ENCODE results near the gene MRPS27. TPM values are rescaled to one million over a fixed set of nuclear protein-coding genes. Genes with fewer than 3 reads are reported as not detected.

Gene MRPS27
- total and polyA plus RNA-seq, 8 donors: 14.8 to 43.3 (median 23.1) TPM

- 93 to 98% (median 97%) methylated on average over 5 of the region's 5 CpGs for WGBS, 5 donors
- H3K9me3 ChIP-seq: no peaks in the 10 kb centered on the region
- H3K4me1 ChIP-seq: peaks cover 0 to 53% (median 24%) of the 10 kb centered on the region in 4 donors
- H3K36me3 ChIP-seq: peaks cover 0 to 3% (median 0%) of the 10 kb centered on the region in 4 donors
- DNase-seq: no peak
- intact Hi-C loops (cut with DNase I; ENCODE audit: low total_unique reads): no loop called here
- no peaks in the 10 kb centered on the region for H3K27me3 ChIP-seq
- TF ChIP-seq EP300 (IDR thresholded peaks at IDR 0.05) (no peak), POLR2A (IDR thresholded peaks at IDR 0.05) (no peak), POLR2AphosphoS5 (IDR thresholded peaks at IDR 0.05) (no peak)
- TF ChIP-seq, protein P1, sequence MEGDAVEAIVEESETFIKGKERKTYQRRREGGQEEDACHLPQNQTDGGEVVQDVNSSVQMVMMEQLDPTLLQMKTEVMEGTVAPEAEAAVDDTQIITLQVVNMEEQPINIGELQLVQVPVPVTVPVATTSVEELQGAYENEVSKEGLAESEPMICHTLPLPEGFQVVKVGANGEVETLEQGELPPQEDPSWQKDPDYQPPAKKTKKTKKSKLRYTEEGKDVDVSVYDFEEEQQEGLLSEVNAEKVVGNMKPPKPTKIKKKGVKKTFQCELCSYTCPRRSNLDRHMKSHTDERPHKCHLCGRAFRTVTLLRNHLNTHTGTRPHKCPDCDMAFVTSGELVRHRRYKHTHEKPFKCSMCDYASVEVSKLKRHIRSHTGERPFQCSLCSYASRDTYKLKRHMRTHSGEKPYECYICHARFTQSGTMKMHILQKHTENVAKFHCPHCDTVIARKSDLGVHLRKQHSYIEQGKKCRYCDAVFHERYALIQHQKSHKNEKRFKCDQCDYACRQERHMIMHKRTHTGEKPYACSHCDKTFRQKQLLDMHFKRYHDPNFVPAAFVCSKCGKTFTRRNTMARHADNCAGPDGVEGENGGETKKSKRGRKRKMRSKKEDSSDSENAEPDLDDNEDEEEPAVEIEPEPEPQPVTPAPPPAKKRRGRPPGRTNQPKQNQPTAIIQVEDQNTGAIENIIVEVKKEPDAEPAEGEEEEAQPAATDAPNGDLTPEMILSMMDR (IDR thresholded peaks at IDR 0.05): no peak
- H3K27ac ChIP-seq: no peak overlapping the region
- H3K4me3 ChIP-seq: no peak overlapping the region
Measured at GRCh38 chr5:72252574-72253155, 67.4 kb downstream of the MRPS27 start.

DNA sequence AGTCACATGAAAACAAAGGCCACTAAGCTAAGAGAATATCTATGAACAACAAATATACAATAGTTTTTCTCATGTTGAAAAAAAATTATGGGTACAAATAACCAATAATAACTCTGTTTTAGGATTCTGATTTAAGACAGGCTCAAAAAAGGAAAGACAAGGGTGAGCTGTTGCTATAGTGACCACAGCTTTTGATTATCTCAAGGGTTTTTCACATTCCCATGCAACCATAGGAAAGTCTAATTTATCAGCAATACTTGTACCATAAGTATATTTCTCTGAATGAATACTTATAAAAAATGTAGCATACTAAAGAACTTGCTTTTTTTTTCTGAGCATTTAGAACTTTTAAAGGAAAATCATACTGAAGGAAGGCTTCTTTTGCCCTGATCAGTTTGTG lies 68.0 kb downstream of the MRPS27 start:
- intact Hi-C loops (cut with DNase I; ENCODE audit: low total_unique reads): no loop called here
- no peak for DNase-seq
- H3K27ac ChIP-seq: no peak overlapping the region
- TF ChIP-seq POLR2AphosphoS5 (IDR thresholded peaks at IDR 0.05) (no peak), EP300 (IDR thresholded peaks at IDR 0.05) (no peak), POLR2A (IDR thresholded peaks at IDR 0.05) (no peak)
- TF ChIP-seq, protein P1 (IDR thresholded peaks at IDR 0.05): no peak
- H3K4me3 ChIP-seq: no peak overlapping the region
- H3K9me3 ChIP-seq: no peaks in the 10 kb centered on the region
- H3K36me3 ChIP-seq: no peaks in the 10 kb centered on the region
- no peaks in the 10 kb centered on the region for H3K27me3 ChIP-seq
- peaks cover 0 to 59% (median 30%) of the 10 kb centered on the region in 4 donors for H3K4me1 ChIP-seq

- Histone ChIP-seq H3K4me1 (peaks cover 3 to 64% (median 36%) of the 10 kb centered on the region in 4 donors), H3K27me3 (no peaks in the 10 kb centered on the region), H3K9me3 (no peaks in the 10 kb centered on the region), H3K4me3 (no peak overlapping the region), H3K36me3 (no peaks in the 10 kb centered on the region), H3K27ac (no peak overlapping the region)
- intact Hi-C loops (cut with DNase I; ENCODE audit: low total_unique reads): no loop called here
- TF ChIP-seq POLR2AphosphoS5 (IDR thresholded peaks at IDR 0.05) (no peak), POLR2A (IDR thresholded peaks at IDR 0.05) (no peak), EP300 (IDR thresholded peaks at IDR 0.05) (no peak)
- TF ChIP-seq, protein P1 (IDR thresholded peaks at IDR 0.05): no peak
- no peak for DNase-seq
- 81 to 100% (median 97%) methylated on average over 1 of the region's 1 CpG for WGBS, 5 donors
Measured at GRCh38 chr5:72251386-72251785, 68.7 kb downstream of the MRPS27 start.

- Histone ChIP-seq H3K4me1 (peaks cover 3 to 80% (median 52%) of the 10 kb centered on the region in 4 donors), H3K27me3 (no peaks in the 10 kb centered on the region), H3K4me3 (no peak overlapping the region), H3K27ac (peak overlapping the region in 4 of 5 donors; percentile 58 to 80 (median 68)), H3K9me3 (no peaks in the 10 kb centered on the region), H3K36me3 (no peaks in the 10 kb centered on the region)
- 71 to 82% (median 78%) methylated on average over 2 of the region's 2 CpGs for whole genome bisulfite sequencing, 5 donors
- TF ChIP-seq POLR2AphosphoS5 (IDR thresholded peaks at IDR 0.05) (peak in 1 of 3 donors; percentile 19), POLR2A (IDR thresholded peaks at IDR 0.05) (no peak), EP300 (IDR thresholded peaks at IDR 0.05) (no peak)
- TF ChIP-seq, protein P1 (IDR thresholded peaks at IDR 0.05): no peak
- peak in 1 of 2 donors; percentile 80 for DNase-seq
- intact Hi-C loops (cut with DNase I; ENCODE audit: low total_unique reads): no loop called here
Measured at GRCh38 chr5:72248410-72248981, 71.5 kb downstream of the MRPS27 start.

Data from stomach (tissue), 9 donors.